Mesendoderm (in vitro differentiated cells): Measurements from ENCODE around the gene ZNF799.
"Not testable (repeated sequence)": the region's sequence is repeated elsewhere in the genome, so short reads cannot be mapped to it uniquely, and the experiment has no call there.

ENCODE experiments used
- DNase-seq: peaks from one replicate; pipeline ENCODE4 v3.0.0; 2013
- H2AK5ac ChIP-seq: 2 replicates; pipeline ENCODE4 v1.6.1; 2013; ENCODE audit warnings: low read length, inconsistent platforms
- H2BK120ac ChIP-seq: 2 replicates; pipeline ENCODE4 v1.6.1; 2013; ENCODE audit warnings: low read depth, mild to moderate bottlenecking, low read length, moderate library complexity, mixed read lengths
- H2BK15ac ChIP-seq: replicated peaks from 2 replicates; pipeline ENCODE4 v1.6.1; 2013; ENCODE audit warnings: low read depth, mild to moderate bottlenecking, moderate library complexity
- H2BK5ac ChIP-seq: 2 replicates; pipeline ENCODE4 v1.6.1; 2013; ENCODE audit warnings: low read length, inconsistent platforms
- H3K18ac ChIP-seq: 2 replicates; pipeline ENCODE4 v1.6.1; 2013; ENCODE audit warnings: mild to moderate bottlenecking, low read length, mixed read lengths
- H3K23ac ChIP-seq: one replicate; pipeline ENCODE4 v1.6.1; 2013; ENCODE audit warnings: low read length
- H3K27ac ChIP-seq: 2 replicates; pipeline ENCODE4 v1.5.1; 2013; ENCODE audit warnings: low read depth, mild to moderate bottlenecking, inconsistent platforms, low read length, moderate library complexity
- H3K27me3 ChIP-seq: 2 replicates; pipeline ENCODE4 v1.6.1; 2013; ENCODE audit warnings: low read length, control low read depth, mild to moderate bottlenecking, inconsistent platforms; ENCODE audit not compliant: insufficient read depth, poor library complexity
- H3K36me3 ChIP-seq: 2 replicates; pipeline ENCODE4 v1.6.1; 2013; ENCODE audit warnings: low read length, inconsistent platforms; ENCODE audit not compliant: control insufficient read depth, insufficient read depth
- H3K4ac ChIP-seq: one replicate; pipeline ENCODE4 v1.6.1; 2013; ENCODE audit warnings: low read depth, mild to moderate bottlenecking, low read length, moderate library complexity
- H3K4me1 ChIP-seq: 2 replicates; pipeline ENCODE4 v1.6.1; 2013; ENCODE audit warnings: low read depth, low read length, inconsistent platforms; ENCODE audit not compliant: control insufficient read depth
- H3K4me2 ChIP-seq: 2 replicates; pipeline ENCODE4 v1.6.1; 2013; ENCODE audit warnings: low read length
- H3K4me3 ChIP-seq: 2 replicates; pipeline ENCODE4 v1.5.1; 2013; ENCODE audit warnings: mild to moderate bottlenecking, low read length
- H3K56ac ChIP-seq: one replicate; pipeline ENCODE4 v1.6.1; 2013; ENCODE audit warnings: low read length
- H3K79me1 ChIP-seq: 2 replicates; pipeline ENCODE4 v1.6.1; 2013; ENCODE audit warnings: low read length, inconsistent platforms
- H3K79me2 ChIP-seq: 2 replicates; pipeline ENCODE4 v1.6.1; 2013; ENCODE audit warnings: mild to moderate bottlenecking, low read length; ENCODE audit not compliant: control insufficient read depth, insufficient read depth
- H3K9ac ChIP-seq: 2 replicates; pipeline ENCODE4 v1.6.1; 2013; ENCODE audit warnings: low read length, inconsistent platforms
- H4K5ac ChIP-seq: one replicate; pipeline ENCODE4 v1.6.1; 2013; ENCODE audit warnings: low read length
- H4K8ac ChIP-seq: one replicate; pipeline ENCODE4 v1.6.1; 2013; ENCODE audit warnings: low read depth, mild to moderate bottlenecking, control low read depth, low read length, moderate library complexity
- WGBS: extraction: QIAGEN DNeasy Blood & Tissue Kit; methylation state at CpG from one replicate; pipeline ENCODE4 v1.1.7; 2013; ENCODE audit warnings: low lambda C conversion rate, missing lambda C conversion rate; ENCODE audit not compliant: insufficient coverage; ENCODE audit errors: extremely low coverage; 5-methylcytosine and 5-hydroxymethylcytosine counted together

ZNF799 gene

GRCh38 chr19:12365236-12366162 is 35.6 kb downstream of the ZNF799 start, which contains the start of gene ZNF442:
Gene ZNF442, minus strand, starts transcription at chr19:12365683. Its CDS starts 2,052 bp downstream, at chr19:12363631.
- no peaks in the 10 kb centered on the region for H3K36me3 ChIP-seq
- no peak within 1 kb of the TSS for H4K5ac ChIP-seq
- no peaks in the 10 kb centered on the region for H3K79me1 ChIP-seq
- H3K23ac ChIP-seq: no peak within 1 kb of the TSS
- peak within 1 kb of the TSS; percentile 44 for H3K4me3 ChIP-seq
- no CpG with 5 or more reads among the region's 51 CpGs for WGBS
- no peak within 1 kb of the TSS for H3K18ac ChIP-seq
- H3K27ac ChIP-seq: no peak within 1 kb of the TSS
- H4K8ac ChIP-seq: no peak within 1 kb of the TSS
- peak within 1 kb of the TSS; percentile 90 for H3K56ac ChIP-seq
- no peaks in the 10 kb centered on the region for H3K79me2 ChIP-seq
- no peak within 1 kb of the TSS for H2AK5ac ChIP-seq
- H3K4me2 ChIP-seq: peak within 1 kb of the TSS; percentile 88
- H2BK120ac ChIP-seq: no peak within 1 kb of the TSS
- peak; percentile 100 for DNase-seq
- no peaks in the 10 kb centered on the region for H3K4me1 ChIP-seq
- peaks cover 2% of the 10 kb centered on the region for H3K27me3 ChIP-seq
- H2BK15ac ChIP-seq: no peak within 1 kb of the TSS
- no peak within 1 kb of the TSS for H2BK5ac ChIP-seq
- H3K9ac ChIP-seq: peak within 1 kb of the TSS; percentile 80
- H3K4ac ChIP-seq: no peak within 1 kb of the TSS

- Histone ChIP-seq H3K79me1 (no peaks in the 10 kb centered on the region), H4K5ac (no peak overlapping the region), H3K18ac (no peak overlapping the region), H2BK120ac (no peak overlapping the region), H2AK5ac (no peak overlapping the region), H4K8ac (no peak overlapping the region), H3K4ac (no peak overlapping the region), H3K4me1 (no peaks in the 10 kb centered on the region), H3K4me2 (peak overlapping the region; percentile 88), H2BK15ac (no peak overlapping the region), H3K36me3 (no peaks in the 10 kb centered on the region), H3K27ac (no peak overlapping the region), H3K56ac (peak overlapping the region; percentile 90), H3K23ac (no peak overlapping the region), H3K79me2 (no peaks in the 10 kb centered on the region), H2BK5ac (no peak overlapping the region), H3K9ac (peak overlapping the region; percentile 80), H3K4me3 (peak overlapping the region; percentile 44), H3K27me3 (peaks cover 2% of the 10 kb centered on the region)
- WGBS: no CpG with 5 or more reads among the region's 28 CpGs
- DNase-seq: peak; percentile 17
Measured at GRCh38 chr19:12364391-12365235, 36.5 kb downstream of the ZNF799 start.

GRCh38 chr19:12362236-12362635 is 38.8 kb downstream of the ZNF799 start:
- H2BK15ac ChIP-seq, H3K18ac ChIP-seq, DNase-seq, H2AK5ac ChIP-seq, H2BK120ac ChIP-seq, H3K56ac ChIP-seq, H3K79me1 ChIP-seq, H3K4ac ChIP-seq, H3K27me3 ChIP-seq, H2BK5ac ChIP-seq, H4K8ac ChIP-seq, H3K23ac ChIP-seq, H3K79me2 ChIP-seq, H3K9ac ChIP-seq, H3K4me2 ChIP-seq, H3K4me1 ChIP-seq, H3K4me3 ChIP-seq, H4K5ac ChIP-seq, H3K27ac ChIP-seq, H3K36me3 ChIP-seq: not testable (repeated sequence)
- no CpG with 5 or more reads among the region's 30 CpGs for WGBS

GRCh38 chr19:12353375-12353774 is 47.7 kb downstream of the ZNF799 start:
- no peak overlapping the region for H3K4me2 ChIP-seq
- H4K5ac ChIP-seq: no peak overlapping the region
- no peak overlapping the region for H3K9ac ChIP-seq
- no peak overlapping the region for H4K8ac ChIP-seq
- H3K56ac ChIP-seq: no peak overlapping the region
- DNase-seq: no peak
- no peak overlapping the region for H3K4ac ChIP-seq
- H3K27me3 ChIP-seq: no peaks in the 10 kb centered on the region
- no peak overlapping the region for H3K23ac ChIP-seq
- WGBS: no CpG with 5 or more reads among the region's 4 CpGs
- H2BK120ac ChIP-seq: no peak overlapping the region
- H3K79me2 ChIP-seq: no peaks in the 10 kb centered on the region
- peaks cover 2% of the 10 kb centered on the region for H3K36me3 ChIP-seq
- no peak overlapping the region for H2AK5ac ChIP-seq
- H3K27ac ChIP-seq: no peak overlapping the region
- H3K18ac ChIP-seq: no peak overlapping the region
- no peaks in the 10 kb centered on the region for H3K79me1 ChIP-seq
- H3K4me1 ChIP-seq: no peaks in the 10 kb centered on the region
- H2BK5ac ChIP-seq: no peak overlapping the region
- H3K4me3 ChIP-seq: no peak overlapping the region
- no peak overlapping the region for H2BK15ac ChIP-seq

- Histone ChIP-seq H3K27me3 (no peaks in the 10 kb centered on the region), H3K56ac (no peak overlapping the region), H3K4me1 (no peaks in the 10 kb centered on the region), H3K4me3 (peak overlapping the region; percentile 0), H3K4me2 (no peak overlapping the region), H2BK120ac (no peak overlapping the region), H3K4ac (no peak overlapping the region), H3K23ac (no peak overlapping the region), H3K79me2 (no peaks in the 10 kb centered on the region), H3K36me3 (peaks cover 2% of the 10 kb centered on the region), H2BK5ac (no peak overlapping the region), H4K5ac (no peak overlapping the region), H2AK5ac (no peak overlapping the region), H2BK15ac (no peak overlapping the region), H3K79me1 (no peaks in the 10 kb centered on the region), H3K9ac (no peak overlapping the region), H3K27ac (no peak overlapping the region), H3K18ac (no peak overlapping the region), H4K8ac (no peak overlapping the region)
- no peak for DNase-seq
- no CpG with 5 or more reads among the region's 5 CpGs for WGBS
Measured at GRCh38 chr19:12350890-12351197, 50.2 kb downstream of the ZNF799 start.
